ENCODE measurements around the gene QSER1. TPM values are rescaled to one million over a fixed set of nuclear protein-coding genes. Genes with fewer than 3 reads are reported as not detected.
"Not testable (repeated sequence)": the region's sequence is repeated elsewhere in the genome, so short reads cannot be mapped to it uniquely, and the experiment has no call there.

Gene QSER1
- polyA plus RNA-seq, 1 donor = 19.5 TPM

GRCh38 chr11:32952421-32952820 lies 59.8 kb downstream of the QSER1 start:
- no peak overlapping the region for H3K27ac ChIP-seq (ENCODE audit: low read length)
- no peaks in the 10 kb centered on the region for H3K4me1 ChIP-seq (ENCODE audit: control insufficient read depth, insufficient read depth, low read length)
- H3K9me3 ChIP-seq (ENCODE audit: control insufficient read depth, low read depth, low read length) = peaks cover 4% of the 10 kb centered on the region
- WGBS (ENCODE audit: insufficient coverage, low lambda C conversion rate) = no CpG with 5 or more reads among the region's 1 CpG
- no peak overlapping the region for H3K4me3 ChIP-seq (ENCODE audit: low read length)
- peaks cover 10% of the 10 kb centered on the region for H3K36me3 ChIP-seq (ENCODE audit: control insufficient read depth, insufficient read depth, low read length)
- no peaks in the 10 kb centered on the region for H3K27me3 ChIP-seq (ENCODE audit: control insufficient read depth, insufficient read depth, low read length)
- DNase-seq = no peak

GRCh38 chr11:32953700-32954099 lies 61.1 kb downstream of the QSER1 start:
- H3K4me1 ChIP-seq (ENCODE audit: control insufficient read depth, insufficient read depth, low read length) = no peaks in the 10 kb centered on the region
- H3K9me3 ChIP-seq (ENCODE audit: control insufficient read depth, low read depth, low read length) = no peaks in the 10 kb centered on the region
- H3K36me3 ChIP-seq (ENCODE audit: control insufficient read depth, insufficient read depth, low read length) = peaks cover 17% of the 10 kb centered on the region
- DNase-seq = no peak
- H3K27me3 ChIP-seq (ENCODE audit: control insufficient read depth, insufficient read depth, low read length) = no peaks in the 10 kb centered on the region
- no peak overlapping the region for H3K4me3 ChIP-seq (ENCODE audit: low read length)
- no peak overlapping the region for H3K27ac ChIP-seq (ENCODE audit: low read length)

- Histone ChIP-seq H3K27me3 (ENCODE audit: control insufficient read depth, insufficient read depth, low read length) (no peaks in the 10 kb centered on the region), H3K9me3 (ENCODE audit: control insufficient read depth, low read depth, low read length) (no peaks in the 10 kb centered on the region), H3K27ac (ENCODE audit: low read length) (no peak overlapping the region), H3K4me3 (ENCODE audit: low read length) (no peak overlapping the region), H3K4me1 (ENCODE audit: control insufficient read depth, insufficient read depth, low read length) (no peaks in the 10 kb centered on the region), H3K36me3 (ENCODE audit: control insufficient read depth, insufficient read depth, low read length) (peaks cover 48% of the 10 kb centered on the region)
- 10% methylated on average over 1 of the region's 1 CpG for WGBS (ENCODE audit: insufficient coverage, low lambda C conversion rate)
- DNase-seq = peak; percentile 10 to 38
These were observed 68.0 kb downstream of the QSER1 start for GRCh38 chr11:32960553-32961164.

- H3K9me3 ChIP-seq (ENCODE audit: control insufficient read depth, low read depth, low read length) = no peaks in the 10 kb centered on the region
- DNase-seq = no peak
- no peak overlapping the region for H3K4me3 ChIP-seq (ENCODE audit: low read length)
- H3K27me3 ChIP-seq (ENCODE audit: control insufficient read depth, insufficient read depth, low read length) = no peaks in the 10 kb centered on the region
- no peaks in the 10 kb centered on the region for H3K4me1 ChIP-seq (ENCODE audit: control insufficient read depth, insufficient read depth, low read length)
- 100% methylated on average over 2 of the region's 2 CpGs for WGBS (ENCODE audit: insufficient coverage, low lambda C conversion rate)
- H3K27ac ChIP-seq (ENCODE audit: low read length) = no peak overlapping the region
- H3K36me3 ChIP-seq (ENCODE audit: control insufficient read depth, insufficient read depth, low read length) = peaks cover 43% of the 10 kb centered on the region
These were observed 69.4 kb downstream of the QSER1 start for GRCh38 chr11:32962016-32962415.

- Histone ChIP-seq H3K4me1 (ENCODE audit: control insufficient read depth, insufficient read depth, low read length) (no peaks in the 10 kb centered on the region), H3K36me3 (ENCODE audit: control insufficient read depth, insufficient read depth, low read length) (peaks cover 40% of the 10 kb centered on the region), H3K9me3 (ENCODE audit: control insufficient read depth, low read depth, low read length) (no peaks in the 10 kb centered on the region), H3K27me3 (ENCODE audit: control insufficient read depth, insufficient read depth, low read length) (no peaks in the 10 kb centered on the region), H3K4me3 (ENCODE audit: low read length) (no peak overlapping the region), H3K27ac (ENCODE audit: low read length) (no peak overlapping the region)
- no peak for DNase-seq
- no CpG with 5 or more reads among the region's 2 CpGs for WGBS (ENCODE audit: insufficient coverage, low lambda C conversion rate)
These were observed 71.1 kb downstream of the QSER1 start for GRCh38 chr11:32963721-32964120.

- Histone ChIP-seq H3K4me3 (ENCODE audit: low read length) (no peak overlapping the region), H3K4me1 (ENCODE audit: control insufficient read depth, insufficient read depth, low read length) (no peaks in the 10 kb centered on the region), H3K9me3 (ENCODE audit: control insufficient read depth, low read depth, low read length) (no peaks in the 10 kb centered on the region), H3K27ac (ENCODE audit: low read length) (no peak overlapping the region), H3K27me3 (ENCODE audit: control insufficient read depth, insufficient read depth, low read length) (no peaks in the 10 kb centered on the region), H3K36me3 (ENCODE audit: control insufficient read depth, insufficient read depth, low read length) (peaks cover 33% of the 10 kb centered on the region)
- WGBS (ENCODE audit: insufficient coverage, low lambda C conversion rate) = no CpG with 5 or more reads among the region's 1 CpG
- no peak for DNase-seq
These were observed 75.9 kb downstream of the QSER1 start for GRCh38 chr11:32968541-32968940.

GRCh38 chr11:32972233-32972632 lies 79.6 kb downstream of the QSER1 start:
- WGBS (ENCODE audit: insufficient coverage, low lambda C conversion rate) = no CpG with 5 or more reads among the region's 3 CpGs
- H3K27ac ChIP-seq (ENCODE audit: low read length); H3K4me1 ChIP-seq (ENCODE audit: control insufficient read depth, insufficient read depth, low read length); DNase-seq; H3K27me3 ChIP-seq (ENCODE audit: control insufficient read depth, insufficient read depth, low read length); H3K9me3 ChIP-seq (ENCODE audit: control insufficient read depth, low read depth, low read length); H3K4me3 ChIP-seq (ENCODE audit: low read length): not testable (repeated sequence)
- peaks cover 25% of the 10 kb centered on the region for H3K36me3 ChIP-seq (ENCODE audit: control insufficient read depth, insufficient read depth, low read length)

- no peak for DNase-seq
- H3K9me3 ChIP-seq (ENCODE audit: control insufficient read depth, low read depth, low read length) = no peaks in the 10 kb centered on the region
- H3K27me3 ChIP-seq (ENCODE audit: control insufficient read depth, insufficient read depth, low read length) = no peaks in the 10 kb centered on the region
- peaks cover 25% of the 10 kb centered on the region for H3K36me3 ChIP-seq (ENCODE audit: control insufficient read depth, insufficient read depth, low read length)
- no peak overlapping the region for H3K4me3 ChIP-seq (ENCODE audit: low read length)
- no CpG with 5 or more reads among the region's 3 CpGs for WGBS (ENCODE audit: insufficient coverage, low lambda C conversion rate)
- no peaks in the 10 kb centered on the region for H3K4me1 ChIP-seq (ENCODE audit: control insufficient read depth, insufficient read depth, low read length)
- no peak overlapping the region for H3K27ac ChIP-seq (ENCODE audit: low read length)
These were observed 80.2 kb downstream of the QSER1 start for GRCh38 chr11:32972781-32973180.

GRCh38 chr11:32982626-32983025 lies 90.0 kb downstream of the QSER1 start:
- no peak overlapping the region for H3K27ac ChIP-seq (ENCODE audit: low read length)
- DNase-seq = no peak
- no peaks in the 10 kb centered on the region for H3K9me3 ChIP-seq (ENCODE audit: control insufficient read depth, low read depth, low read length)
- no peaks in the 10 kb centered on the region for H3K4me1 ChIP-seq (ENCODE audit: control insufficient read depth, insufficient read depth, low read length)
- peaks cover 6% of the 10 kb centered on the region for H3K36me3 ChIP-seq (ENCODE audit: control insufficient read depth, insufficient read depth, low read length)
- H3K27me3 ChIP-seq (ENCODE audit: control insufficient read depth, insufficient read depth, low read length) = no peaks in the 10 kb centered on the region
- no peak overlapping the region for H3K4me3 ChIP-seq (ENCODE audit: low read length)
- WGBS (ENCODE audit: insufficient coverage, low lambda C conversion rate) = no CpG with 5 or more reads among the region's 2 CpGs

GRCh38 chr11:32983506-32983905 lies 90.9 kb downstream of the QSER1 start:
- Histone ChIP-seq H3K9me3 (ENCODE audit: control insufficient read depth, low read depth, low read length) (no peaks in the 10 kb centered on the region), H3K4me1 (ENCODE audit: control insufficient read depth, insufficient read depth, low read length) (no peaks in the 10 kb centered on the region), H3K27me3 (ENCODE audit: control insufficient read depth, insufficient read depth, low read length) (no peaks in the 10 kb centered on the region), H3K36me3 (ENCODE audit: control insufficient read depth, insufficient read depth, low read length) (peaks cover 4% of the 10 kb centered on the region), H3K27ac (ENCODE audit: low read length) (no peak overlapping the region), H3K4me3 (ENCODE audit: low read length) (no peak overlapping the region)
- 100% methylated on average over 1 of the region's 2 CpGs for WGBS (ENCODE audit: insufficient coverage, low lambda C conversion rate)
- no peak for DNase-seq

GRCh38 chr11:32985600-32985999 lies 93.0 kb downstream of the QSER1 start:
- H3K27me3 ChIP-seq (ENCODE audit: control insufficient read depth, insufficient read depth, low read length) = no peaks in the 10 kb centered on the region
- no peaks in the 10 kb centered on the region for H3K9me3 ChIP-seq (ENCODE audit: control insufficient read depth, low read depth, low read length)
- no peak overlapping the region for H3K27ac ChIP-seq (ENCODE audit: low read length)
- DNase-seq = no peak
- H3K4me3 ChIP-seq (ENCODE audit: low read length) = no peak overlapping the region
- H3K4me1 ChIP-seq (ENCODE audit: control insufficient read depth, insufficient read depth, low read length) = no peaks in the 10 kb centered on the region
- no peaks in the 10 kb centered on the region for H3K36me3 ChIP-seq (ENCODE audit: control insufficient read depth, insufficient read depth, low read length)
- WGBS (ENCODE audit: insufficient coverage, low lambda C conversion rate) = no CpG with 5 or more reads among the region's 5 CpGs
